Measurements from ENCODE around the gene LIN52.
"Not testable (repeated sequence)": the region's sequence is repeated elsewhere in the genome, so short reads cannot be mapped to it uniquely, and the experiment has no call there.

LIN52 gene

GRCh38 chr14:74109369-74109768, 24.6 kb downstream of the LIN52 start:
- no peak for DNase-seq

- DNase-seq, result peak; percentile 65 to 85 (median 76)
Observed at GRCh38 chr14:74111395-74112216, 26.9 kb downstream of the LIN52 start.

- DNase-seq, result not testable (repeated sequence)
Observed at GRCh38 chr14:74125487-74125886, 40.7 kb downstream of the LIN52 start.

- no peak for DNase-seq
Observed at GRCh38 chr14:74126315-74127013, 41.7 kb downstream of the LIN52 start.

GRCh38 chr14:74127634-74128033, 42.9 kb downstream of the LIN52 start:
- DNase-seq, result no peak

- DNase-seq, result no peak
Observed at GRCh38 chr14:74133833-74134481, 49.2 kb downstream of the LIN52 start.

- DNase-seq, result no peak
Observed at GRCh38 chr14:74134484-74134883, 49.7 kb downstream of the LIN52 start.

GRCh38 chr14:74135426-74135825, 50.7 kb downstream of the LIN52 start:
- no peak for DNase-seq

GRCh38 chr14:74140374-74140850, 55.7 kb downstream of the LIN52 start:
- DNase-seq, result peak; percentile 19 to 27 (median 25)

- DNase-seq, result peak; percentile 13 to 53 (median 16)
Observed at GRCh38 chr14:74141703-74142102, 56.9 kb downstream of the LIN52 start.

GRCh38 chr14:74142523-74142922, 57.8 kb downstream of the LIN52 start:
- DNase-seq, result no peak

- DNase-seq, result no peak
Observed at GRCh38 chr14:74144789-74145188, 60.0 kb downstream of the LIN52 start.

GRCh38 chr14:74147571-74147970, 62.8 kb downstream of the LIN52 start:
- DNase-seq, result no peak

- no peak for DNase-seq
Observed at GRCh38 chr14:74148705-74149104, 63.9 kb downstream of the LIN52 start.

GRCh38 chr14:74155287-74155686, 70.5 kb downstream of the LIN52 start:
- DNase-seq, result no peak

- DNase-seq, result no peak
Observed at GRCh38 chr14:74155749-74156148, 71.0 kb downstream of the LIN52 start.

GRCh38 chr14:74160763-74161162, 76.0 kb downstream of the LIN52 start:
- no peak for DNase-seq

- DNase-seq, result no peak
Observed at GRCh38 chr14:74161526-74162158, 76.9 kb downstream of the LIN52 start.

- no peak for DNase-seq
Observed at GRCh38 chr14:74169906-74170305, 85.2 kb downstream of the LIN52 start.

GRCh38 chr14:74176400-74176793, 91.6 kb downstream of the LIN52 start:
- peak; percentile 7 to 44 (median 32) for DNase-seq

- no peak for DNase-seq
Observed at GRCh38 chr14:74179856-74180255, 95.1 kb downstream of the LIN52 start.

GRCh38 chr14:74190927-74191575, 106.3 kb downstream of the LIN52 start:
- DNase-seq, result no peak

Measured in suppressor macrophage treated with lipopolysaccharide for 1 hour (primary cell).